ENCODE measurements around the gene DHX58. TPM values are rescaled to one million over a fixed set of nuclear protein-coding genes. Genes with fewer than 3 reads are reported as not detected.

Gene DHX58
- total RNA-seq, 4 donors from 2014 or later = 12.9 to 21.3 (median 16.2) TPM

DNA sequence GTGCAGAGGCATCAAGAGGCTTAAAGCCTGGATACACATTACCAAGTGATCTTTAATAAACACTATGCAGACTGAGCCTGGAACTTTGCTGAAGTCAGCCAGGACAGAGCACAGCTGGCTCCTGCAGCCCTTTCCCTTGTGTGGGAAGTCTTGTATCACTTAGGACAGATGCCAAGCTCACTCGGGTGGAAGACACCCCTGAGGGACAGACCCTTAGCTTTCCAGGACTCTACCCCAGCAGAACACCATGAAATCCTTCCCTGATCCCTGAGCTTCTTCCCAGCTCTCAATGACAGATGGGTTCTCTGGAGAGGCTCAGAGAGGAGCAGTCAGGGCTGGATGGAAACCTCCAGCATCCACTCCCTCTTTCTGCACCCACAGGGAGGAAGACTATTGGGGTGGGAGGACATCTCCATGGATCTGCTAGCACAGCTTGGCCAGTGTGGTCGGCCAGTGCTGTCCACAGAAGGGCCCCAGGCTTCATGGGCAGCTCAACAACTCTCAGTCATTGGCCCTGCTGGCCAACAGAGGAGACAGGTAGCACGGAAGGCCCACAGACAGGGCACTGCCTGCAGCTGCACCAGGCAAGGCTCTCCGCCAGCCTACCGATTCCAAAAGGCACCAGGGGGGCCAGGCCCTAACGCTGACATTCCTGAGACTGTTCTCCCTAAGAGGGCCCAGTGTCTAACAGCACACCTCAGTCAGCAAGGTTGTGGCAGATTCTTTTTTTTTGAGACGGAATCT lies 26.4 kb upstream of the DHX58 start:
- Histone ChIP-seq H3K4me1 (peaks cover 0 to 13% of the 10 kb centered on the region in 2 donors), H3K27me3 (no peaks in the 10 kb centered on the region), H3K27ac (peak overlapping the region in 1 of 2 donors; percentile 18), H3K9me3 (no peaks in the 10 kb centered on the region), H3K4me3 (no peak overlapping the region), H3K36me3 (no peaks in the 10 kb centered on the region)
- no peak for DNase-seq
- intact Hi-C loops (cut with DNase I; ENCODE audit: low total_unique reads) = no loop called here
- TF ChIP-seq POLR2A (IDR thresholded peaks at IDR 0.05) = no peak
- TF ChIP-seq CTCF (IDR thresholded peaks at IDR 0.05) = no peak

- H3K27ac ChIP-seq = peak overlapping the region in 1 of 2 donors; percentile 69
- H3K9me3 ChIP-seq = no peaks in the 10 kb centered on the region
- no peak for TF ChIP-seq CTCF (IDR thresholded peaks at IDR 0.05)
- H3K4me3 ChIP-seq = no peak overlapping the region
- H3K4me1 ChIP-seq = peaks cover 0 to 13% of the 10 kb centered on the region in 2 donors
- DNase-seq = no peak
- H3K36me3 ChIP-seq = no peaks in the 10 kb centered on the region
- intact Hi-C loops (cut with DNase I; ENCODE audit: low total_unique reads) = no loop called here
- H3K27me3 ChIP-seq = no peaks in the 10 kb centered on the region
These were observed 24.1 kb upstream of the DHX58 start for GRCh38 chr17:42136654-42137051.

DNA sequence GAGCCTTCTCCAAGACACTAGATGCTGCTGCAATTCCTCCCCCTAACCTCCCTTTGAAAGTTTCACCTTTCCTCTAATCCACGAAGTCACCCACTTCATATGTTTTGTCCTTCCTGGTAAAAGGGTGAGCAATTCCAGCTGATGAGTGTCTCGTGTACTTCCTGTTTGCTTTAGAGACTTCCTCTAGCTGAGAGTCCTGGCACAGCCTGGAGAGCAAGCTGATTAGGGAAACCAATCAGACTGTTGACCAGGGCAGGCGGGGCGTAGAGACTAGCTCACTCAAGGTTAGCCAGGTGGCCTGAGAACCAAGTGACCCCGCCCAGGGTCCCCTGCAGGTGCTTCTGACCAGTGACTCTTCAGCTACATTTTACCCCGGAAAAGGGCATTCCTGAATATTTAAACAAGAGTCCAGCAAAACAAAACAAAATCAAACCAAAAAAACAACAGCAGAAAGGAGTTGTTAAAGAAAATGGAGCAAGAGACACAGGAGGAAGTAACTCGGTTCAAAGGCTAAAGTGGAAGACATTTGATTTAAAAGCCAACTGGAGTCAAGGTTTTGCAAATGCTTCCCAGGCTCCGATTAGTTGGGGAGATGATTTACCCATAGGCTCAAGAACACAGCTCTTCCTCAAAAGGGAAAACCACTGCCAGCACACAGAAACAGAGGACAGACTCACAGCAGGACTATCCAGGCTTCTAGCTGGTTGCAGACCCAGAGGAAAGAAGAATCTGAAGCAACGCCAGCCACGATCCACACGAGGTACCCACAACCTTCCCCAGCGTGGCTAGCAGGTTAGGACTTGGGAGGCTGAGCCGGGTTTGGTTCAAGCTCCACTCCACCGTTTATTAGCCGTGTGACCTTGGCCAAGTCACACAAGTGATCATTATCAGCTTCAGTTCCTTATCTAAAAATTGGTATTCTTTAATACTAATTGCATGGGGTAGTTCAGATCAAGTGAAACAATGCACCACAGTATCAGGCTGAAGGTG lies 23.4 kb upstream of the DHX58 start:
- no peaks in the 10 kb centered on the region for H3K9me3 ChIP-seq
- no peak overlapping the region for H3K4me3 ChIP-seq
- intact Hi-C loops (cut with DNase I; ENCODE audit: low total_unique reads) = no loop called here
- peak in 1 of 2 donors; percentile 64 for DNase-seq
- no peaks in the 10 kb centered on the region for H3K36me3 ChIP-seq
- H3K27me3 ChIP-seq = no peaks in the 10 kb centered on the region
- peak overlapping the region; percentile 15 to 69 for H3K27ac ChIP-seq
- no peak for TF ChIP-seq POLR2A (IDR thresholded peaks at IDR 0.05)
- no peak for TF ChIP-seq CTCF (IDR thresholded peaks at IDR 0.05)
- H3K4me1 ChIP-seq = peaks cover 0 to 13% of the 10 kb centered on the region in 2 donors

DNA sequence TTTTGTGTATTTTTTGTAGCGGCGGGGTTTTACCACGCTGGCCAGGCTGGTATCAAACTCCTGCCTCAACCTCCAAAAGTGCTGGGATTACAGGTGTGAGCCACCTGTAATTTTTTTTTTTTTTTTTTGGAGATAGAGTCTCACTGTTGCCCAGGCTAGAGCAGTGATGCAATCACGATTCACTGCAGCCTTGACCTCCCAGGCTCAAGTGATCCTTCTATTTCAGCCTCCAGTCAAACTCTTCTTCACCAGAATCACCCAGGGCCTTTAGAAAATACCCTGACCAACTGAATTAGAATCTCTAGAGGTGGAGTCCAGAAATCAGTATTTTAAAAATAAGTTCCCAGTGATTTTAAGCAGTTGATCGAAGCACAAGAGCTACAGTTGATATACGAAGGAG lies 22.6 kb upstream of the DHX58 start:
- intact Hi-C loops (cut with DNase I; ENCODE audit: low total_unique reads) = no loop called here
- Histone ChIP-seq H3K27ac (peak overlapping the region; percentile 15 to 69), H3K27me3 (no peaks in the 10 kb centered on the region), H3K36me3 (no peaks in the 10 kb centered on the region), H3K4me1 (peaks cover 0 to 10% of the 10 kb centered on the region in 2 donors), H3K9me3 (no peaks in the 10 kb centered on the region), H3K4me3 (no peak overlapping the region)
- TF ChIP-seq CTCF (IDR thresholded peaks at IDR 0.05) (no peak), POLR2A (IDR thresholded peaks at IDR 0.05) (no peak)
- no peak for DNase-seq

All from uterus (tissue), 4 donors.